OCI-LY7 (cell line): ENCODE results near the gene TBC1D1.

Experiments
- EZH2phosphoT487 ChIP-seq: fragments of 200-600 bp; sonication (generic); IDR thresholded peaks from 2 replicates; pipeline ENCODE4 v1.6.1; 2018; ENCODE audit warnings: low read depth, borderline replicate concordance, mild to moderate bottlenecking, mixed run types, antibody characterized with exemption, low read length, moderate library complexity, mixed read lengths
- TF ChIP-seq, protein P1 (sequence below): fragments of 200-600 bp; sonication (generic); conservative IDR thresholded peaks from 2 replicates; pipeline ENCODE4 v1.5.1; 2014; ENCODE audit warnings: mild to moderate bottlenecking, antibody characterized with exemption, low read length, moderate library complexity, mixed read lengths

DNA sequence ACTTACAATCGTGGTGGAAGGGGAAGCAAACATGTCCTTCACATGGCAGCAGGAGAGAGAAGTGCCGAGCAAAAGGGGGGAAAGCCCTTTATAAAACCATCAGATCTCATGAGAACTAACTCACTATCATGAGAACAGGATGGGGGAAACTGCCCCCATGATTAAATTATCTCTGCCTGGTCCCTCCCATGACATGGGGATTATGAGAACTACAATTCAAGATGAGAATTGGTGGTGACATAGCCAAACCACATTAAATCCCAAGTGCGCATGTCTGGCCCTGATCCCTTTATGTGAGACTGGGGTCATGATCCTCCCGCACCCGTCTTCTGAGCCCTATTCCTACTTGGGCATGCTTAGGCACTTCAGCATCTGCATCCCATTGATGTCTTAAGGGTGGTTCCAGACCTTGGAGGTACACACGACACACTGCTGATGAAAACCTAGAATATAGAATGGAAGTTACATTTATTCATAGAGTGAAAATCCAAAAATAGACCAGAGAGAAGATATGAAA is 185.3 kb downstream of the TBC1D1 start:
- TF ChIP-seq, protein P1, sequence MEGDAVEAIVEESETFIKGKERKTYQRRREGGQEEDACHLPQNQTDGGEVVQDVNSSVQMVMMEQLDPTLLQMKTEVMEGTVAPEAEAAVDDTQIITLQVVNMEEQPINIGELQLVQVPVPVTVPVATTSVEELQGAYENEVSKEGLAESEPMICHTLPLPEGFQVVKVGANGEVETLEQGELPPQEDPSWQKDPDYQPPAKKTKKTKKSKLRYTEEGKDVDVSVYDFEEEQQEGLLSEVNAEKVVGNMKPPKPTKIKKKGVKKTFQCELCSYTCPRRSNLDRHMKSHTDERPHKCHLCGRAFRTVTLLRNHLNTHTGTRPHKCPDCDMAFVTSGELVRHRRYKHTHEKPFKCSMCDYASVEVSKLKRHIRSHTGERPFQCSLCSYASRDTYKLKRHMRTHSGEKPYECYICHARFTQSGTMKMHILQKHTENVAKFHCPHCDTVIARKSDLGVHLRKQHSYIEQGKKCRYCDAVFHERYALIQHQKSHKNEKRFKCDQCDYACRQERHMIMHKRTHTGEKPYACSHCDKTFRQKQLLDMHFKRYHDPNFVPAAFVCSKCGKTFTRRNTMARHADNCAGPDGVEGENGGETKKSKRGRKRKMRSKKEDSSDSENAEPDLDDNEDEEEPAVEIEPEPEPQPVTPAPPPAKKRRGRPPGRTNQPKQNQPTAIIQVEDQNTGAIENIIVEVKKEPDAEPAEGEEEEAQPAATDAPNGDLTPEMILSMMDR: no peak
- TF ChIP-seq EZH2phosphoT487: no peak
